ENCODE results near the gene MYOF. TPM values are rescaled to one million over a fixed set of nuclear protein-coding genes. Genes with fewer than 3 reads are reported as not detected.

The MYOF gene
- total and polyA plus RNA-seq, 2 of the 8 experiments (the other 6 are each of a cell fraction or from before 2014, with no cell fraction given): 0.98 to 2.3 TPM

DNA sequence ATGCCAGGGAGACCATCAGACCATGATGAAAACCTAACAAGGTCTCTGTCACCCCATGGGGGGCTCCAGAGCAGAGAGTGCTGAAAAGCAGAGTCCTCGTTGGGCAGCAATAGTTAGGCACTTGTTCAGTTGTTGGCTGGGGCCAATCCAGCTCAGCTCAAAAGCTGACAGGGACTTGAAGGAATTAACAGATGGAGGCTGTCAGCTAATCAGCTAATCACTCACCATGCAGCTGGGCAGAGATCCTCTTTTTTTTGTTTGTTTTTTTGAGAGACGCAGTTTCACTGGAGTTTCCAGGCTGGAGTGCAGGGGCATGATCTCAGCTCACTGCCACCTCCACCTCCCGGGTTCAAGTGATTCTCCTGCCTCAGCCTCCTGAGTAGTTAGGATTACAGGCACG, 32.4 kb upstream of the MYOF start (continued):
- TF ChIP-seq CHD7 (IDR thresholded peaks at IDR 0.05; ENCODE audit: insufficient replicate concordance, low read length): no peak
- TF ChIP-seq KDM5A (IDR thresholded peaks at IDR 0.05; ENCODE audit: low read length): no peak
- no peak for TF ChIP-seq NRF1 (IDR thresholded peaks at IDR 0.05; ENCODE audit: low read depth, low read length)
- TF ChIP-seq CBX8 (IDR thresholded peaks at IDR 0.05; ENCODE audit: borderline replicate concordance, low read depth, low read length): no peak
- no peak for TF ChIP-seq SIRT6 (IDR thresholded peaks at IDR 0.05; ENCODE audit: low read length)
- TF ChIP-seq, protein P1, sequence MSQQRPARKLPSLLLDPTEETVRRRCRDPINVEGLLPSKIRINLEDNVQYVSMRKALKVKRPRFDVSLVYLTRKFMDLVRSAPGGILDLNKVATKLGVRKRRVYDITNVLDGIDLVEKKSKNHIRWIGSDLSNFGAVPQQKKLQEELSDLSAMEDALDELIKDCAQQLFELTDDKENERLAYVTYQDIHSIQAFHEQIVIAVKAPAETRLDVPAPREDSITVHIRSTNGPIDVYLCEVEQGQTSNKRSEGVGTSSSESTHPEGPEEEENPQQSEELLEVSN (IDR thresholded peaks at IDR 0.05): no peak
- TF ChIP-seq RAD21 (IDR thresholded peaks at IDR 0.05 in 1 of 2, conservative IDR thresholded peaks at IDR 0.05 in 1 of 2; ENCODE audit: low read depth in 2 of 2, low read length in 2 of 2): no peak
- TF ChIP-seq RFX5 (IDR thresholded peaks at IDR 0.05; ENCODE audit: borderline replicate concordance, low read depth, low read length): no peak
- no peak for TF ChIP-seq CTBP2 (IDR thresholded peaks at IDR 0.05; ENCODE audit: borderline replicate concordance, insufficient read depth, insufficient read length, low read length)
- TF ChIP-seq CEBPB (IDR thresholded peaks at IDR 0.05; ENCODE audit: low read depth, low read length): no peak
- no peak for TF ChIP-seq GABPA (IDR thresholded peaks at IDR 0.05; ENCODE audit: borderline replicate concordance, insufficient read depth, low read length)
